ENCODE measurements around the gene C12orf57. TPM values are rescaled to one million over a fixed set of nuclear protein-coding genes. Genes with fewer than 3 reads are reported as not detected.

The C12orf57 gene
- total RNA-seq, 1 donor from 2014 or later = 250 TPM

DNA sequence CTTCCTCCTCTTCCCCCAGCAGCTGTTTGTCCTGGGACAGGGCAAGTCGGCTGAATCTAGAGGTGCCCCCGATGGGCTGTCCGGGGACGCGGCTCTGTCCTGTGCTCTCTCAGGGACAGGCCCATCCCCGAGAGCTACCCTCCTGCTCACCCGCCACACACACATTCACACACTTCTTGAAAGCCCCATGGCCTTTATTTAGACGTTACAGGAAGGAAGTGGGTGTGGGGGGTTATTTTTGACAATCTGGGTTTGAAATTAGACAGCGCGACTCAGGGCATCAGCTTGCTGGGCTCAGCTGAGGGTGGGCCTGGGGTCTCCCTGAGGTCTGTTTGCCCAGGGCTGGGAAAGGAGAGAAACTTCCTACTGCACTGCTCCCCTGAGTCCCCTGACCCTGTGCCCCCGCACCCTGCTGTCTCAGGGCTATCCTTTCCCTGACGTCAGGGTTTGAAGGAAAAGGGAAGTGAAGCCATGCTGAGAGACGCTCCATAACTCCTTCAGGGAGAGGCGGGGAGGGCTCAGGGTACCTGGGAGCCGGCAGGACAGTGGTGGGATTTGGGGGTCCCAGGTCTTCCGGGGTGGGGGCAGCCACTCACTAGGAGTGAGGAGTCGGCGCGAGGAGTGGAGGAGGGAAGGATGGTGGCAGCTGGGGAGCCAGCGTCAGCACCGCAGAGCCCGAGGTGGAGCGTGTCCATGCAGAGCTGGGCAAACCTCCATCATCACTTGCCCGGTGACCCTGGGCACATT, 15.4 kb downstream of the C12orf57 start:
- intact Hi-C loops (cut with DNase I) = no loop called here
- DNase-seq (ENCODE audit: missing footprints) (peak; percentile 73), ATAC-seq (peak; percentile 18)

DNA sequence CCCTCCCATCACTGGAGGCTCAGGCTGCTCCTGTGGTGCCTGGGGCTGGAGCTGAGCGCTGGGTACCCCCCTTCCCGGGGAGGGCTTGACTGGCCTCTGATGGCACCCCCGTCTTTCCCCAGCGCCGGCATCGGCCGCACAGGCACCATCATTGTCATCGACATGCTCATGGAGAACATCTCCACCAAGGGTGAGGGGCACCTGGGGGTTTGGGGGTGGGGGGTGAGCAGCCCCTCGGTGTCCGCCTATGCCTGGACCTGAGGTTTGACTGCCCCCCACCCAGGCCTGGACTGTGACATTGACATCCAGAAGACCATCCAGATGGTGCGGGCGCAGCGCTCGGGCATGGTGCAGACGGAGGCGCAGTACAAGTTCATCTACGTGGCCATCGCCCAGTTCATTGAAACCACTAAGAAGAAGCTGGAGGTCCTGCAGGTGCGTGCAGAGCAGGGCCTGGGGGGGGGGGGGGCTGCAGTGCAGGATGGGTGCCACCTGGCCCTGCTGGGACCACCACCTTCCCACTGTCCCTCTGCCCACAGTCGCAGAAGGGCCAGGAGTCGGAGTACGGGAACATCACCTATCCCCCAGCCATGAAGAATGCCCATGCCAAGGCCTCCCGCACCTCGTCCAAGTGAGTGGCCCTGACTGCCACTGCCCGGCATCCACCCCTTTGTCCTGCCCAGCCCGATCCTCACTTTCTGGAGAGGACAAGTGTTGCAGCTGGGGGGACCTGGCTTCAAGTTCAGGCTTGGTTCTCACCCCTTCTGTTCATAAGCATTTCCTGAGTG, 16.2 kb downstream of the C12orf57 start:
- intact Hi-C loops (cut with DNase I) = no loop called here
- peak; percentile 54 for DNase-seq (ENCODE audit: missing footprints)
- no peak for ATAC-seq

DNA sequence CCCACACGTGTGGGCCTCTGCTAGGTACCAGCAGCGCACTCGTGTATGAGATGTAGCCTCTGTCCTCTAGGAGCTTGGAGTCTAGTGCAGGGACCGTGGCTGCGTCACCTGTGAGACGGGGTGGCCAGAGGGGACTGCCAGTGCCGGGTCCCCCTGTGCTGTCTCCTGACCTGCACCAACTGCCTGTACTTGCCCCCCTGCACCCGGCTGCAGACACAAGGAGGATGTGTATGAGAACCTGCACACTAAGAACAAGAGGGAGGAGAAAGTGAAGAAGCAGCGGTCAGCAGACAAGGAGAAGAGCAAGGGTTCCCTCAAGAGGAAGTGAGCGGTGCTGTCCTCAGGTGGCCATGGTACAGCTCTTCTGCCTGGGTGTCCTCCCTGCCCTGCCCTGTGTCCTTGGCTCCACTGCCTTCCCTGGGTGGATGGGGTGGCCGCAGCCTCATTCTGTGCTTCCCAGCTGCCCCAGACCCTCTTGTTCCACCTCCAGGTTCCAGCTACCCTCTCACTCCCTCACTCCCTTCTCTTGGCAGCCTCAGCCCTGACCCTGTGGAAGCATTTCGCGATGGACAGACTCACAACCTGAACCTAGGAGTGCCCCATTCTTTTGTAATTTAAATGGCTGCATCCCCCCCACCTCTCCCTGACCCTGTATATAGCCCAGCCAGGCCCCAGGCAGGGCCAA, 16.9 kb downstream of the C12orf57 start:
- DNase-seq (ENCODE audit: missing footprints) (peak; percentile 39), ATAC-seq (no peak)
- intact Hi-C loops (cut with DNase I) = no loop called here

DNA sequence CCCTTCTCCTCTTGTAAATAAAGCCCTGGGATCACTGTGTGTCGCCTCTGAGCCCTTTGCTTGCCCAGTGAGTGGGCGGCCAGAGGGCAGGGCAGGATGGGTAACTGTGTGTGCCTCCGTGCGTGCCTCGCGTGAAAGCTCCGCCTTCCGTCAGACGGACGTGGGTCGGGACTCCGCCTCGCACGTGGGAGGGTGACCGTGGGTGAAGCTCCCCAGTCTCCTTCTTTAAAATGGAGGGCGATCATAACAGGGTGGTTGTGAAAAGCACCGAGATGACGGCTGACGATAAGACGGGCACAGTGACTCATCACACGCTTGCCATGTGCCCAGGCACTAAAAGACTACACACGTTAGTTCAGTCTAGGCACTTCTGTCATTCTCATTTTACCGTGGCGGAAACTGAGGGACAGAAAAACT, 17.5 kb downstream of the C12orf57 start:
- intact Hi-C loops (cut with DNase I) = no loop called here
- DNase-seq (ENCODE audit: missing footprints) = peak; percentile 81
- peak; percentile 21 for ATAC-seq

DNA sequence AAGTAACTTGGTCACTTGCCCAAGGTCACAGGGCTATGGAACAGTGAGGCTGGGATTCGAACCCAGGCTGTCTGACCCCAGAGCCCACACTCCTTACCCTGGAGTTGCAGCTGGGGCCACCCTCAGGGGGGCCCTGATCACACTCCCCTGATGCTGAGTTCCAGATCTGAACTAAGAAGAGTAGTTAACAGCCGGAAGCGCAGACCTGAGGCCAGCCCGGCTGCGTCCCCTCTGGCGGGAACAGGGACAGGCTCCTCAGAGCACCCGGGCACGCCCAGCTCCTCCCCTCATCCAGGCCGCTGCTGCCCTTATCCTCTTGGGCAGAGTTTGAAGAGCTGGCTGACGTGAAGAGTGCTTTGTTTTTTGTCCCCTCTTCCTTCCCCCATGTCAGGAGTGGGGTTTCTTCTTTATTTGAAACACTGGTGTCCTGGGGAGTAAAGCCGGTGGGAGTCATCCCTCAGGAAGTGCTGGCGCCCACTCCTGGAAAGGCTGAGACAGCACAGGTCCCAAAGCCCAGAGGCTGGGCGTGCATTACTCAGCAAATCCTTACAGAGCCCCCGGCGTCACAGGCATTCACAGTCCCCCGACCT, 18.0 kb downstream of the C12orf57 start:
- intact Hi-C loops (cut with DNase I) = no loop called here

DNA sequence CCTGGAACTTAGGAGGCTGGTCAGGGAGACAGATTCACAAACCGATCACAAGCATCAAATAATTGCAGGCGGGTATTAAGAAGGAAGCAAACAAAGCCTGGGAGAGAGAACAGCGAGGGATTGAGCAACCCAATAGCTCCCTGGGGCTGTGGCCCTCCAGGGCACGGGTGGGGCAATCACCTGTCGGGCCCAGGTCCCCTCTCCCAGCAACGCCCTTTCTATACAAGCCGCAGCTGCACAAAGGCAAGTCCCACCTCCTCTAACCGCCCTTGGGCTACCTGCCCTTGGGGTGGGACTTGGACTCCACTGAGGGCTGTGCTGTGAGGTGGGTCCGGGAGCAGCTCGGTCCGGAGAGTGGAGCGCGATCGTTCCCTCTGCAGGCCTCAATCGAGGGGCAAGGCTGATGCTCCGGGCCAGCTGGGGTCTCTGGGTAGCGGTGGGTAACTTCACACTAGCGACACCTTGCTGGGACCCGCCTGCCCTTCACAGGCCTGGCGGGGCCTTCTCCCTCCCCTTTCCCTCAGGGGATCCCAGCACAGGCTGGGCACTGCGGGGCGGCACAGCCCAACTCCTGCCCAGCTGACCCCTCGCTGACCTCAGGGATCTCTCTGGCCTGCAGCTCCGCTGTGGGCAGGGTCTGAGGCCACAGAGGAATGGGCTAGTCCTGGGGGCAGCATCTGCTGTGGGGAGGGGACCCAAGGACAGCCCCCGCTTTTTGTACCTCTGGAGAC, 18.6 kb downstream of the C12orf57 start:
- ATAC-seq (no peak), DNase-seq (ENCODE audit: missing footprints) (peak; percentile 44)
- intact Hi-C loops (cut with DNase I) = no loop called here

More for the DNA sequence above, 18.0 kb downstream of the C12orf57 start:
- ATAC-seq (peak; percentile 45), DNase-seq (ENCODE audit: missing footprints) (peak; percentile 78)

DNA sequence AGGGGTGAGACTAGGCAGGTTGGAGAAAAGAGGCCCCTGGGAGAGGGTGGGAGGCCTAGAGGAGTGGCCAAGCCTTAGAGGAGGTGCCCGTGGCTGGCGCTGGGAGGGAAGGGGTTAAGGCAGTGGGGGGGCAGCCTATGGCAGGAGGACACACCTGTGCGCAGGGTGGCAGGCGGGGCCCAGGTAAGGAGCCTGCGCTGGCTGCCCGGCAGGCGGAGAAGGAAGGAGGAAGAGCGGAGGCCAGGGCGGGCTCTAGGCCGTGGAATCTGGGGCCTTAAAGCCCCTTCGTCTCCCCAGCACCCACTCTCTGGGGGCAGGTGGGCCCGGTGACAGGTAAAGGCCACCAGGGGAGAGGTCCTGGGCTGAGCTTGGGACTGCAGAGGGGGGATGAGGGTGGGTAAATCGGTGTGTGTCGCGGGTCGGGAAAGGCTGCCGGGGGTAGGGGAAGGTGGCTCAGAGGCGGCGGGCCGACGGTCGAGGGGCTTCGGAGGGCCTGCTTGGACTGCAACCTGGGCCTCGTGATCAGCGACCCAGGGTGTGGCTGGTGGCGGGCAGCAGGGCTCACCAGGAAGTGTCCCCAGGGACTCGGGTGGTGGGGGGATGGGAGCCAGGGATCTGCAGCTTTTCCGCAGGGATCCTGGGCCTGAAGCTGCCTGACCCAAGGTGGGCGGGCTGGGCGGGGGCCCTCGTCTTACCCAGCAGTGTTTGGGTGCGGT, 19.4 kb downstream of the C12orf57 start:
- no peak for ATAC-seq
- intact Hi-C loops (cut with DNase I) = no loop called here
- DNase-seq (ENCODE audit: missing footprints) = peak; percentile 53

DNA sequence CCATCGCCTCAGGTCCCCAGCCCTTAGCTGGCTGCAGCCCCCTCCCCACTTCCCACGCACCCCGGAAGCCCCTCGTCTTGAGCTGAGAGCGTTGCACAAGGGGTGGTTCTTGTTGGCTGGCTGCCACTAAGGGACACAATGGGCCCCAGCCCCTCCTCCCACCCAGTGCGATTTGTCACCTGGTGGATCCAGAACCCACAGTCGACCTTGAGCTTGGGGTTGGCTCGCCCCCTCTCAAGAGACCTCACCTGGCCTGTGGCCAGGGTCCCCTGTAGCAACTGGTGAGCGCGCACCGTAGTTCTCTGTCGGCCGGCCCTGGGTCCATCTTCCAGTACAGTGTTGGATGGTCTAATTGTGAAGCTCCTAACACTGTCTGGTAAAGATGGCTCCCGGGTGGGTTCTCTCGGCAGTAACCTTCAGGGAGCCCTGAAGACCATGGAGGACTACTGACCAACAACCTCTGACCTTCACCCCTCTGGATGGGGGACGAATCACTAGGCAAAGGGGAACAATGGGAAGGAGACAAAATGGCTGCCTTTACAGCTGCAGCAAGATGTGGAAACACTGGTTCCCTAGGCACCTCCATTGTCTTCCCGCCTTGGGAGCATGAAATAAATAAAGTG, 20.1 kb downstream of the C12orf57 start:
- ATAC-seq (no peak), DNase-seq (ENCODE audit: missing footprints) (peak; percentile 63)
- intact Hi-C loops (cut with DNase I) = no loop called here

DNA sequence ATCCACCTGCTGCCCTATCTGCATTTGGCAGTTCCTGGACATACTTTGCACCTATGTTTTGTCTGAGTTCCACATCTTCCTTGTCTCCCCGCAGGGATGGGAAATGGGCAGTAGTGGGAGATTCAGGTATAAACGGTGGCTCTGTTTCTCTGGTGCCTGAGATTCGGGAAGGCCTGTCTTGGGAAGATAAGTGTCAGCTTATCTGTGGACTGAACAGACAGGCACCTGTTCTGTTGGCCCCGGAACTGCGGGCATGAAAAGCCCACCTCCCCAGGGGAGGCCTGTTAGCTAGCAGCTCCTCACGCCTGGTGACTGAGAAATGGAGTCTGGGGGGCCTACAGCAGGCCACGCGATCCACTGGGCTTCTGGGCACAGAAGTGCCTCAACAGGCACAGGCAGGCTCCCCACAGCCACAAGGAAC, 20.8 kb downstream of the C12orf57 start:
- ATAC-seq (no peak), DNase-seq (ENCODE audit: missing footprints) (peak; percentile 45)
- intact Hi-C loops (cut with DNase I) = loop anchor here (1.0 kb wide), 2 partner anchors 20 to 55 kb away; partner anchors contain the start of gene C12orf57

DNA sequence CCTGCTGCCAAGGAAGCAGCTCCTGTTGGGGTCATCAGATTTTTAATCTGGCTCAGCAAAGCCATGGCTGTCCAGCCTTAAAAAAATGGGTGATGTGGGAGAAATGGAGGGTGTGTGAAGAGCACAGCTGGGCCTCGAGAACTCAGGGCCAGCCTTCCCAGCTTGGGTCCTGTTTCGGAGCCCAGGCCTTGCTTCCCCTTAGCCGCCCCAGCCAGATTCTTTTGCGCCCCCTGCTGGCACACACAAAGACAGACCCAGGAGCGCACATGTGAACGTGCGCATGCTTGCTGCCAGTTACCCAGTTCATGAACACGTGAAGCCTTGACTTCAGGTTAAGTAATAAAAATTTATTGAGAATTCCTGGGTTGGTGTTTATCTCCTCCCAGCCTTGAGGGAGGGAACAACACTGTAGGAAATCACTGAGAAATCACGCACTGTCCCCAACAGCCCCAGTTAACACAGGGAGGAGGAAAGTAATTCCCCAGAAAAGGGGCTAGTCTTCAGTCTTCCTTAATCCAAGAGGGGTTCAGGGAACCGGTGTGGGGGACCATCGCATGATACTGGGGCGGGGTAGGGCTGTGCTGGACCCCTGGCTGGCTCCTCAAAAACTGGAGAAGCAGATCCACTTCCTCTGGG, 21.3 kb downstream of the C12orf57 start:
- ATAC-seq (peak; percentile 80), DNase-seq (ENCODE audit: missing footprints) (peak; percentile 91)
- intact Hi-C loops (cut with DNase I) = loop anchor here (1.0 kb wide), 2 partner anchors 21 to 54 kb away; partner anchors contain the start of gene C12orf57

DNA sequence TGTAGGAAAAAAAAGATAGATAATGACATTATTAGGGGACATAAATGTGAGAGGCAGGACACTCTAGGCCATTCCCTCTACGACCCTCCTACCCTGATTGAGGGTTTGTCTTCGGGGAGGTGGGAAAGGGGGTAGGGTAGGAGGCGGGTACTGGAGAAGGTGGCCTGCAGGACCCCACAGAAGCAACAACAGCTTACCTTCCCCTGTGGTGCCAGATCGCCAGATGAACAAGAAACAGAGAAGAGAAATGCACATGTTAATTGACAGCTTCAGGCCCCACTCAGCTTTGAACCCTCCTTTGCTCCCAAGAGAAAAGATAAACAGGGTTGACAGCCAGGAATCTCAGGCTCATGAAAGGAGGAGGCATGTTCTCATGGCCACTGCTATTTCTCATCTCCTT, 21.9 kb downstream of the C12orf57 start:
- DNase-seq (ENCODE audit: missing footprints) = no peak
- ATAC-seq = no peak
- intact Hi-C loops (cut with DNase I) = loop anchor here (1.0 kb wide), 2 partner anchors 21 to 54 kb away; partner anchors contain the start of gene C12orf57

DNA sequence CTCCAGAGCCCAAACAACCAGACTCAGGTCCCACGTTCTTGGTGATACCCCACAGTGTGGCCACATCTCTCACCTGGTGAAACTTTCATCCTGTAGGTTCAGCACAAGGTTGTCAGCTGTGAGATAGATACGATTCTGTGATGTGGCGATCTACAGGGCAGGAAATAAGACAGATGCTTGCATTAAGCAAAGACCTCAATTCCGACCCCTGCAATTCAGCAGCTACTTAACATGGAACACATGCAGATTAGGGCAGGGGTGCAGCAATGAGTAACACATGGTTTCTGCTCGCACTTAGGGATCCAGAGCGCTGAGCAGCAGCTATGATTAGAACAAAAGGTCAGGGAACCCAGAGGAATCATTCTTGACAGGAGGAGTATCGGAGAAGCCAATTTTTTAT, 22.5 kb downstream of the C12orf57 start:
- intact Hi-C loops (cut with DNase I) = no loop called here
- ATAC-seq = no peak
- DNase-seq (ENCODE audit: missing footprints) = no peak

DNA sequence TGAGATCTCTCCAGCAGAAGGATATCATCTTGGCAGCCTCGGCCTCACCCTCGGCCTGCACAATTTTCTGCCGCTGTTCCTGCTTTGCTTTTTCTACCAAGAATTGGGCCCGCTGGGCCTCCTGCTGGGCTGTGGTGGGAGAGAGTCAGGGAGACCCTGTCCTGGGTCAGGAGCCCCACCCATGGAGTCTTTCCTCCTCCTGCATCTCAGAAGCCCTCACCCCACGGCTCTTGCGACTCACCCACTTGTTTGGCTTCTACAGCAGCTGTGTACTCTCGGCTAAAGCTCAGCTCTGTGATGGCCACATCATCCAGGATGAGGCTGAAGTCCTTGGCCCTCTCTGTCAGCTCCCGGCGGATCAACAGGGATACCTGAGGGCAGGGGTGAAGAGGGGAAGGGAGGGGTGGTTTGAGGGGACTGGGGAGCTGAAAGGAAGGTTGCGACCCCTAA, 23.9 kb downstream of the C12orf57 start:
- ATAC-seq (no peak), DNase-seq (ENCODE audit: missing footprints) (no peak)
- intact Hi-C loops (cut with DNase I) = no loop called here

DNA sequence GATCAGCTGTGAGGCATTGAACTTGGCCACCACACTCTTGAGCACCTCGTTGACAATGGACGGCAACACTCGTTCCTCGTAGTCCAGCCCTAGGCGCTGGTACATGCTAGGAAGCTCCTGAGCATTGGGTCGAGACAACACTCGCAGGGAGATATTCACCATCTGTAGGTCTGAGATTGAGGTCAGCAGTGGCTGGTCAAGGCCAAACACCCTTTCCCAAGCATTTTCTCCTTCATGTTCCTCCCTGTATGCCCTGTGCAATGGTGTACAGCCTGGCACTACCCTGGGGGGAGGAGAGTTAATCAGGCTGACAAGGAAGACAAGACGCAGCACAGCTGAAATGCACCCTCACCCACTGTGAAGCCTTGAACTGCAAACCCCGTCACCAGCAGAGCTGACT, 24.6 kb downstream of the C12orf57 start:
- ATAC-seq (no peak), DNase-seq (ENCODE audit: missing footprints) (no peak)
- intact Hi-C loops (cut with DNase I) = no loop called here

DNA sequence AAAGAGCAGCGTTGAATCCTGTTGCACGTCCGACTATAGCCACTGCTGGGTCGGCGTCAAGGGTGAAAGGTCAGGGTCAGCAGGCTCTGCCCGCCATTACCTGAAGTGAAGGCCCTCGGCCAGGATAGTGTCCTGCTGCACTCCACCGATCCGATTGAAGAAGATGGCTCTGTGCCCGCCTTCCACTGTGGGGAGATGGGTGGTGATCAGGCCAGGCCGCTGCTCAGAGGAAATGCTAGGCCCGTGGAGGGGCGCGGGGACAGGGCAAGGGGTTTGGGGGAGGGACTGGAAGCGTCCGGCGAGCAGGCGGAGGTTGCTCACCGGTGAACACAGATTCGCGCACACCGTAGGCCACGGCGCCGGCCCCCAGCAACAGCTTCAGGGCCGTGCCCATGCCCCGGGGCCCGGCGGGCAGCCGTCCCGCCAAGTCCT, 26.3 kb downstream of the C12orf57 start:
- ATAC-seq (peak; percentile 8), DNase-seq (ENCODE audit: missing footprints) (peak; percentile 72)
- intact Hi-C loops (cut with DNase I) = loop anchor here (2.0 kb wide), 1 partner anchor 49 kb away; the partner anchor contains the start of gene LPCAT3

DNA sequence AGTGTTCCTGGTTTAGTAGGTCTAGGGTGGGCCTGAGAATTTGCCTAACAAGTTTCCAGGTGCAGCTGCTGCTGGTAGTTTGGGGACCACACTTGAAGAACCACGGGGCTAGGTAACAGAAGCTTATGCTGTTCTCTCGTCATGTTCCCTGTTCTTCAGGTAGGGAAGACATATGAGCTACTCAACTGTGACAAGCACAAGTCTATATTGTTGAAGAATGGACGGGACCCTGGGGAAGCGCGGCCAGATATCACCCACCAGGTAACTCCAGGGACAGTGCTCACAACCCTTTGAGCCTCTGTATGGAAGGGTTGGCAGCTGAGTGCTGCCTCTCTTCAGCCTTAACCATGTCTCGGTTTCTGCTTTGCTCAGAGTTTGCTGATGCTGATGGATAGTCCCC, 30.4 kb downstream of the C12orf57 start:
- intact Hi-C loops (cut with DNase I) = no loop called here
- DNase-seq (ENCODE audit: missing footprints) = no peak
- no peak for ATAC-seq
